Tibial nerve (tissue), 4 donors: ENCODE measurements around the gene ALOX5AP. TPM values are rescaled to one million over a fixed set of nuclear protein-coding genes. Genes with fewer than 3 reads are reported as not detected.

Experiments
- DNase-seq, 2 donors: peaks; one replicate each; pipeline ENCODE4 v3.0.0-alpha.2; 2019; ENCODE audit warnings: low spot score in 2 of 2
- H3K27ac ChIP-seq, 4 donors: fragments of 200-600 bp; sonication (generic) in 3 of 4; one replicate each; pipeline ENCODE4 v1.5.1; 2017 to 2019; ENCODE audit warnings: mild to moderate bottlenecking in 1 of 4
- H3K27me3 ChIP-seq, 2 donors: fragments of 200-600 bp; sonication (generic) in 1 of 2; one replicate each; pipeline versions ENCODE4 v1.5.1 to v1.6.0; 2017 to 2019
- H3K36me3 ChIP-seq, 3 donors: fragments of 200-600 bp; sonication (generic); one replicate each; pipeline ENCODE4 v1.5.1; 2018 to 2019
- H3K4me1 ChIP-seq, 4 donors: fragments of 200-600 bp; sonication (generic) in 3 of 4; one replicate each; pipeline ENCODE4 v1.5.1; 2017 to 2019
- H3K4me3 ChIP-seq, 4 donors: fragments of 200-600 bp; sonication (generic) in 3 of 4; one replicate each; pipeline ENCODE4 v1.5.1; 2017 to 2019; ENCODE audit warnings: mild to moderate bottlenecking in 1 of 4, moderate library complexity in 1 of 4
- H3K9me3 ChIP-seq, 4 donors: fragments of 200-600 bp; sonication (generic) in 3 of 4; one replicate each; pipeline ENCODE4 v1.5.1; 2017 to 2019
- EP300 ChIP-seq, 2 donors: sonication (generic); formaldehyde crosslinking; IDR thresholded peaks; one replicate each; pipeline ENCODE4 v1.6.1; 2017; ENCODE audit warnings: antibody characterized with exemption in 2 of 2, mild to moderate bottlenecking in 1 of 2
- POLR2A ChIP-seq, 2 donors: fragments of 450-650 bp; IDR thresholded peaks; one replicate each; pipeline ENCODE4 v1.6.1; 2017; ENCODE audit warnings: antibody characterized with exemption in 2 of 2, mild to moderate bottlenecking in 2 of 2, moderate library complexity in 2 of 2
- WGBS, 2 donors: methylation state at CpG; one replicate each; pipeline ENCODE4 v1.1.5; 2018; 5-methylcytosine and 5-hydroxymethylcytosine counted together
- total RNA-seq, 4 donors: library from RNA; depleted of rRNA; stranded (reverse); fragments of >200 nt; gene quantifications; one replicate each; pipeline ENCODE4 v1.1.0, GENCODE V29; 2016
- TF ChIP-seq, protein P1 (sequence below), 5 experiments: fragments of 200-600 bp in 3 of 5; fragments of 450-650 bp in 2 of 5; sonication (generic) in 3 of 5; IDR thresholded peaks; one replicate each; pipeline ENCODE4 v1.5.1; 2016 to 2019; ENCODE audit warnings: antibody characterized with exemption in 5 of 5, mild to moderate bottlenecking in 3 of 5, moderate library complexity in 2 of 5

ALOX5AP gene
- total RNA-seq, 4 donors from 2014 or later, result 25.3 to 41.4 (median 33.1) TPM

DNA sequence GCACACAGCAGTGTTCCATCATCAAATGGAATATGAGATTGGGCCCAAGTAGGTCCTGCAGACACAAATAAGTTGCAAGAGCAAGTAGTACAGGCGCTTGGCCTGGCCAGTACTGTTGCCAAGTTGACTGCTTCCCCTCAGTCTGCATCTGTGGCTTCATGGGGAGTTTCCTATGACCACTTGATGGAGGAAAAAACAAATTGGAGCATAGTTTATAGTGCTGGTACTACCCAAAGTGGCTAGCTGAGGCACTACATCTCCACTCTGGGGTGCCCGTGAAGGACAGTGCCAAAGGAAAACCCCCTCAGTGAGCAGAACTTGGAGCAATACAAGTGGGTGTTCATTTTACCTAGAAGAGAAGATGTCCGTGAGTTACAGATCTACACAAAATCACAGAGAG is 10.6 kb upstream of the ALOX5AP start:
- H3K4me3 ChIP-seq, result no peak overlapping the region
- TF ChIP-seq, protein P1, sequence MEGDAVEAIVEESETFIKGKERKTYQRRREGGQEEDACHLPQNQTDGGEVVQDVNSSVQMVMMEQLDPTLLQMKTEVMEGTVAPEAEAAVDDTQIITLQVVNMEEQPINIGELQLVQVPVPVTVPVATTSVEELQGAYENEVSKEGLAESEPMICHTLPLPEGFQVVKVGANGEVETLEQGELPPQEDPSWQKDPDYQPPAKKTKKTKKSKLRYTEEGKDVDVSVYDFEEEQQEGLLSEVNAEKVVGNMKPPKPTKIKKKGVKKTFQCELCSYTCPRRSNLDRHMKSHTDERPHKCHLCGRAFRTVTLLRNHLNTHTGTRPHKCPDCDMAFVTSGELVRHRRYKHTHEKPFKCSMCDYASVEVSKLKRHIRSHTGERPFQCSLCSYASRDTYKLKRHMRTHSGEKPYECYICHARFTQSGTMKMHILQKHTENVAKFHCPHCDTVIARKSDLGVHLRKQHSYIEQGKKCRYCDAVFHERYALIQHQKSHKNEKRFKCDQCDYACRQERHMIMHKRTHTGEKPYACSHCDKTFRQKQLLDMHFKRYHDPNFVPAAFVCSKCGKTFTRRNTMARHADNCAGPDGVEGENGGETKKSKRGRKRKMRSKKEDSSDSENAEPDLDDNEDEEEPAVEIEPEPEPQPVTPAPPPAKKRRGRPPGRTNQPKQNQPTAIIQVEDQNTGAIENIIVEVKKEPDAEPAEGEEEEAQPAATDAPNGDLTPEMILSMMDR (IDR thresholded peaks at IDR 0.05), result no peak
- no peak for TF ChIP-seq EP300 (IDR thresholded peaks at IDR 0.05)
- TF ChIP-seq POLR2A (IDR thresholded peaks at IDR 0.05), result no peak
- peaks cover 0 to 7% (median 0%) of the 10 kb centered on the region in 4 donors for H3K4me1 ChIP-seq
- H3K36me3 ChIP-seq, result no peaks in the 10 kb centered on the region
- no peaks in the 10 kb centered on the region for H3K27me3 ChIP-seq
- no peaks in the 10 kb centered on the region for H3K9me3 ChIP-seq
- no peak for DNase-seq
- 97 to 100% methylated on average over 3 of the region's 3 CpGs for WGBS, 2 donors
- no peak overlapping the region for H3K27ac ChIP-seq

- Histone ChIP-seq H3K27ac (no peak overlapping the region), H3K4me1 (peaks cover 0 to 7% (median 0%) of the 10 kb centered on the region in 4 donors), H3K27me3 (no peaks in the 10 kb centered on the region), H3K36me3 (no peaks in the 10 kb centered on the region), H3K9me3 (no peaks in the 10 kb centered on the region), H3K4me3 (no peak overlapping the region)
- TF ChIP-seq POLR2A (IDR thresholded peaks at IDR 0.05) (no peak), EP300 (IDR thresholded peaks at IDR 0.05) (no peak)
- TF ChIP-seq, protein P1 (IDR thresholded peaks at IDR 0.05), result no peak
- no peak for DNase-seq
- WGBS, 2 donors, result 85 to 90% methylated on average over 2 of the region's 2 CpGs
Measured at GRCh38 chr13:30725326-30726085, 9.8 kb upstream of the ALOX5AP start.

DNA sequence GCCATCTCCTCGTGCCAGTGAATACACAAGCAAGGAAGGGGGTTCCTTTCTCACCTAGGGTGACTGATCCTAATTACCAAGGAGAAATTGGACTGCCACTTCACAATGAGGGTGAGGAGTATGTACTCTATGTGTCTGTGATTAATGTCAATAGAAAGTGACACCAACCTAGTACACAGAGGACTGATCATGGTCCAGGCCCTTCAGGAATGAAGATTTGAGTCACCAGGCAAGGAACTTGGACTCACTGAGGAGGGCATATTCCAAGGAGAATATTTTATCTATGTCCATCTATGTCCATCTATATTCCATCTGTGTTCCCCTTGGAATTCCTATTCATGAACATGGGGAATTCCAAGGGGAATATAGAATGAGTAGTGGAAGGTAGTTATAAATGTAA is 9.2 kb upstream of the ALOX5AP start:
- 88 to 100% methylated on average over 1 of the region's 1 CpG for WGBS, 2 donors
- no peaks in the 10 kb centered on the region for H3K27me3 ChIP-seq
- H3K36me3 ChIP-seq, result no peaks in the 10 kb centered on the region
- DNase-seq, result no peak
- TF ChIP-seq, protein P1 (IDR thresholded peaks at IDR 0.05), result no peak
- TF ChIP-seq EP300 (IDR thresholded peaks at IDR 0.05) (no peak), POLR2A (IDR thresholded peaks at IDR 0.05) (no peak)
- H3K27ac ChIP-seq, result no peak overlapping the region
- H3K4me3 ChIP-seq, result no peak overlapping the region
- no peaks in the 10 kb centered on the region for H3K9me3 ChIP-seq
- H3K4me1 ChIP-seq, result peaks cover 0 to 2% (median 0%) of the 10 kb centered on the region in 4 donors

DNA sequence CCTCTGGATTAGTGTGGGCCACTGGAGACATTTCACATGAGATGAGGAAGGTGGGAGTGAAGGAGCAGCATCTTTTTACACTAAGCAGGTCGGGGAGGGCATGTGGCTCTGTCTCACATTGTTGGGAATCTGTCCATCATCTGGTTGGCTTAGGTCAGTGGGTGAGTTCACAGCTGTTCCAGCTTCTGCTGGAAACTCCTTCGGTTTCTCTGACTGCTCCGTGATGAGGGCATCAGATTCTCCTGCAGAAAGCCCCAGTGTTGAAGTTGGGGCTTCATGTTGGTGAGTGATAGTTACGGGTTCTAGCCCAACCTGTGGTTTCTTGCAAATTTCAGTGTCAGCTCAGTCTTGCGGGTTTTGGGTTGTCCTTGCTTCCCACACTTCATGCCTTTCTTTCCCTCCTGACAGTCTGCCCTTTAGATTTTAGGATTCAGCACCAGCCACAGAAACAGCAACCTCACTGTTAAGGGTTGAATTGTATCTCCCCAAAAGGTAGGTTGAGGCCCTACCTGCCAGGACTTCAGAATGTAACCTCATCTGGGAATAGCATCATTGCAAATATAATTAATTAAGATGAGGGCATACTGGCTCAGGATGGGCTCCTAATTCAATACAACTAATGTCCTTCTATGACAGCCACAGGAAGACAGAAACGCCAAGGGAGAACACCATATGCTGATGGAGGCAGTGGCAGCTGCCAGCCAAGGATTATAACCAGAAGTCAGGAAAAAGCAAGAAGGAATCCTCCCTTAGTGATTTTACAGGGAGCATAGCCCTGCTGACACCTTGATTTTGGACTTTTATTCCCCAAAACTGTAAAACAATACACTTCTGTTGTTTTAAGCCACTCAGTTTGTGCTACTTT is 7.6 kb upstream of the ALOX5AP start:
- no peaks in the 10 kb centered on the region for H3K27me3 ChIP-seq
- TF ChIP-seq EP300 (IDR thresholded peaks at IDR 0.05) (no peak), POLR2A (IDR thresholded peaks at IDR 0.05) (no peak)
- TF ChIP-seq, protein P1 (IDR thresholded peaks at IDR 0.05), result no peak
- H3K9me3 ChIP-seq, result no peaks in the 10 kb centered on the region
- no peak overlapping the region for H3K27ac ChIP-seq
- 82 to 90% methylated on average over 6 of the region's 6 CpGs for WGBS, 2 donors
- H3K36me3 ChIP-seq, result no peaks in the 10 kb centered on the region
- no peak for DNase-seq
- H3K4me3 ChIP-seq, result no peak overlapping the region
- no peaks in the 10 kb centered on the region for H3K4me1 ChIP-seq

GRCh38 chr13:30729801-30730200 is 5.5 kb upstream of the ALOX5AP start:
- no peaks in the 10 kb centered on the region for H3K9me3 ChIP-seq
- no peak for DNase-seq
- no peaks in the 10 kb centered on the region for H3K4me1 ChIP-seq
- H3K36me3 ChIP-seq, result no peaks in the 10 kb centered on the region
- 75 to 91% methylated on average over 8 of the region's 8 CpGs for WGBS, 2 donors
- H3K27me3 ChIP-seq, result no peaks in the 10 kb centered on the region
- H3K4me3 ChIP-seq, result no peak overlapping the region
- H3K27ac ChIP-seq, result no peak overlapping the region
- no peak for TF ChIP-seq EP300 (IDR thresholded peaks at IDR 0.05)
